SK-N-SH treated with all-trans-retinoic acid at 6 μM for 48 hours (cell line): Measurements from ENCODE around the gene TNS3.

Experiments
- ATAC-seq: fragments of 200-7000 bp; cut with Tn5 transposase; 3 replicates; pipeline ENCODE4 v1.9.1; 2020; ENCODE audit warnings: mild to moderate bottlenecking, moderate library complexity
- ARNTL ChIP-seq: fragments of 450-650 bp; formaldehyde crosslinking; IDR thresholded peaks from 2 replicates; pipeline ENCODE4 v1.5.0; 2020; ENCODE audit warnings: low read depth, mild to moderate bottlenecking, moderate library complexity, borderline replicate concordance
- BACH2 ChIP-seq: fragments of 250-450 bp; sonication (Bioruptor Pico); IDR thresholded peaks from 2 replicates; pipeline ENCODE4 v1.9.0; 2021; ENCODE audit warnings: mild to moderate bottlenecking, borderline replicate concordance
- CREB5 ChIP-seq: fragments of 250-450 bp; sonication (Bioruptor Pico); IDR thresholded peaks from 2 replicates; pipeline ENCODE4 v1.5.1; 2020; ENCODE audit warnings: low read depth, mild to moderate bottlenecking, moderate library complexity
- CSDC2 ChIP-seq: fragments of 250-450 bp; sonication (Bioruptor Pico); IDR thresholded peaks from 2 replicates; pipeline ENCODE4 v1.5.0; 2020; ENCODE audit warnings: mild to moderate bottlenecking, moderate library complexity
- ESRRG ChIP-seq: fragments of 250-450 bp; sonication (Bioruptor Pico); IDR thresholded peaks from 2 replicates; pipeline ENCODE4 v1.6.1; 2021; ENCODE audit warnings: mild to moderate bottlenecking
- GLIS3 ChIP-seq: fragments of 250-450 bp; sonication (Bioruptor Pico); IDR thresholded peaks from 2 replicates; pipeline ENCODE4 v1.5.0; 2020; ENCODE audit warnings: mild to moderate bottlenecking, moderate library complexity
- ISL1 ChIP-seq: fragments of 250-450 bp; sonication (Bioruptor Pico); IDR thresholded peaks from 2 replicates; pipeline ENCODE4 v2.1.2; 2022; ENCODE audit warnings: mild to moderate bottlenecking, moderate library complexity
- POU6F1 ChIP-seq: fragments of 250-450 bp; sonication (Bioruptor Pico); IDR thresholded peaks from 2 replicates; pipeline ENCODE4 v1.8.0; 2021; ENCODE audit warnings: low read depth, mild to moderate bottlenecking, moderate library complexity, borderline replicate concordance
- PPARA ChIP-seq: fragments of 250-450 bp; sonication (Bioruptor Pico); IDR thresholded peaks from 2 replicates; pipeline ENCODE4 v1.5.0; 2020; ENCODE audit warnings: mild to moderate bottlenecking, borderline replicate concordance
- RARB ChIP-seq: fragments of 250-450 bp; sonication (Bioruptor Pico); IDR thresholded peaks from 2 replicates; pipeline ENCODE4 v1.8.0; 2021; ENCODE audit warnings: mild to moderate bottlenecking, moderate library complexity
- SNAI2 ChIP-seq: fragments of 250-450 bp; sonication (Bioruptor Pico); IDR thresholded peaks from 2 replicates; pipeline ENCODE4 v1.5.0; 2020; ENCODE audit warnings: mild to moderate bottlenecking, moderate library complexity
- TCF4 ChIP-seq: fragments of 250-450 bp; sonication (Bioruptor Pico); IDR thresholded peaks from 2 replicates; pipeline ENCODE4 v1.8.0; 2021; ENCODE audit warnings: mild to moderate bottlenecking, moderate library complexity, borderline replicate concordance
- TOX ChIP-seq: fragments of 250-450 bp; sonication (Bioruptor Pico); IDR thresholded peaks from 2 replicates; pipeline ENCODE4 v1.8.0; 2021; ENCODE audit warnings: mild to moderate bottlenecking, moderate library complexity, borderline replicate concordance
- TSHZ2 ChIP-seq: fragments of 250-450 bp; sonication (Bioruptor Pico); IDR thresholded peaks from 2 replicates; pipeline ENCODE4 v1.5.0; 2020; ENCODE audit warnings: mild to moderate bottlenecking, moderate library complexity
- ZC3H10 ChIP-seq: fragments of 250-450 bp; sonication (Bioruptor Pico); IDR thresholded peaks from 2 replicates; pipeline ENCODE4 v1.5.1; 2021; ENCODE audit warnings: mild to moderate bottlenecking, moderate library complexity
- ZFP3 ChIP-seq: fragments of 250-450 bp; sonication (Bioruptor Pico); IDR thresholded peaks from 2 replicates; pipeline ENCODE4 v1.5.0; 2020; ENCODE audit warnings: mild to moderate bottlenecking, moderate library complexity
- ZFP30 ChIP-seq: fragments of 450-650 bp; formaldehyde crosslinking; IDR thresholded peaks from 2 replicates; pipeline ENCODE4 v1.5.0; 2022; ENCODE audit warnings: mild to moderate bottlenecking, moderate library complexity
- ZNF565 ChIP-seq: fragments of 450-650 bp; formaldehyde crosslinking; conservative IDR thresholded peaks from 2 replicates; pipeline ENCODE4 v1.5.0; 2020; ENCODE audit warnings: low read depth, mild to moderate bottlenecking, moderate library complexity
- ZNF70 ChIP-seq: fragments of 450-650 bp; formaldehyde crosslinking; IDR thresholded peaks from 2 replicates; pipeline ENCODE4 v1.5.0; 2020; ENCODE audit warnings: mild to moderate bottlenecking, moderate library complexity

The TNS3 gene

GRCh38 chr7:47479821-47480575 lies 101.9 kb downstream of the TNS3 start (continued):
- no peak for TF ChIP-seq PPARA (CRISPR knock-in tag)
- no peak for TF ChIP-seq ZC3H10 (CRISPR knock-in tag)
- TF ChIP-seq ZFP30 (CRISPR knock-in tag) = no peak
- no peak for TF ChIP-seq ZNF565
- TF ChIP-seq ESRRG (CRISPR knock-in tag) = no peak
- no peak for TF ChIP-seq BACH2
- TF ChIP-seq SNAI2 = no peak
- no peak for TF ChIP-seq ISL1 (CRISPR knock-in tag)
- no peak for TF ChIP-seq CREB5

GRCh38 chr7:47478926-47479711 lies 102.8 kb downstream of the TNS3 start:
- ATAC-seq = no peak
- TF ChIP-seq ZNF565 (no peak), GLIS3 (CRISPR knock-in tag) (no peak), ARNTL (no peak)

- ATAC-seq = no peak
Observed at GRCh38 chr7:47478017-47478344, 103.9 kb downstream of the TNS3 start.

More at GRCh38 chr7:47478017-47478344, 103.9 kb downstream of the TNS3 start:
- TF ChIP-seq ZFP3 (CRISPR knock-in tag) (no peak), SNAI2 (no peak), BACH2 (no peak), CREB5 (no peak), ISL1 (CRISPR knock-in tag) (no peak), RARB (CRISPR knock-in tag) (no peak), ZC3H10 (CRISPR knock-in tag) (no peak), ZNF70 (CRISPR knock-in tag) (no peak), TOX (no peak), POU6F1 (CRISPR knock-in tag) (no peak), CSDC2 (CRISPR knock-in tag) (no peak), TCF4 (no peak), PPARA (CRISPR knock-in tag) (no peak), ZNF565 (no peak), ESRRG (CRISPR knock-in tag) (no peak), TSHZ2 (CRISPR knock-in tag) (no peak)
- TF ChIP-seq, all 23 proteins: peak for 0
